ENCODE data around the gene OTOG.

The OTOG gene

DNA sequence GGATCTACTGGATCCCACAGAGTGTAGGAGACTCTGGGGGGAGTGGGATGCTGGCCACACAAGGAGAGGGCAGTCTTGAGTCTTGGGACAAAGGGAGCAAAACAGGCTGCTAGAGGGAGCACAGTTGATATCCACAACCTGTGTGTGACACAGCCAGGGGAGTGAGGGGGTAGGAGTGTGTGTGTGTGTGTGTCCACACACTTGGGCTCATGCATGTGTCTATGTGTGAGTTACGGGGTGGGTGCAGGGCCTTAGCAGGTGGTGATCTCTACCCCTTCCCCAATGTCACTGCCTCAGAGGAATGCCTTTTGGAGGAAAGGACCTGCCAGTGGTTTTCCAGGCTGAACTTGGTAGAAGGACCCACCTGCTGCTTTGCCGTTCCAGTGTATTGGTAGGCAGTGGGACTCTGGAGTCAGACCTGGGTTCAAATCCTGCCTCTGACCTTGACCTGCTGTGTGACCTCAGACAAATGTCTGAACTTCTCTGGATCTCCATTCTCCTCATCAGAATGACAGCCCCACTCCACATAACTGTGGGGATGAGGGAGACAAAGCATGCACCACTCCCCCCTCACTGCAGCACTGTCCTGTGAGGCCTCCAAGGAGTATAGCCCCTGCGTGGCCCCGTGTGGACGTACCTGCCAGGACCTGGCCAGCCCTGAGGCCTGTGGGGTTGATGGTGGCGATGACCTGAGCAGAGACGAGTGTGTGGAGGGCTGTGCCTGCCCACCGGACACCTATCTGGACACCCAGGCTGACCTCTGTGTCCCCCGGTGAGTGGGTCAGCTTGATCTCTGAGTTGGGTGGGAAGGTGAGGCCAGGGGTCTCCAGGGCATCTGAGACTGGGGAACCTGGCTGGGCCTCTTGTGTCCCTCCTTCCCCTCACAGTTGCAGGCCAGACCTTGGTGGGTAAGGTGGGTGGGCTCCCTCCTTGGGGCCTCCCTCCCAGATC lies 27.4 kb downstream of the OTOG start:
- Histone ChIP-seq H3K27me3 (ENCODE audit: insufficient read depth, poor library complexity, severe bottlenecking) (no peaks in the 10 kb centered on the region), H3K27ac (replicated peaks) (no peak overlapping the region), H3K4me3 (replicated peaks; ENCODE audit: insufficient read depth, low read length) (no peak overlapping the region)
- DNase-seq (ENCODE audit: low read depth in 1 of 2, low spot score in 1 of 2) = no peak
- TF ChIP-seq GABPA (IDR thresholded peaks at IDR 0.05; ENCODE audit: low read depth) (no peak), CTCF (IDR thresholded peaks at IDR 0.05; ENCODE audit: insufficient read depth, low read length) (no peak), POLR2AphosphoS5 (IDR thresholded peaks at IDR 0.05; ENCODE audit: low read depth) (no peak), SPI1 (IDR thresholded peaks at IDR 0.05; ENCODE audit: borderline replicate concordance, low read depth) (no peak), REST (IDR thresholded peaks at IDR 0.05; ENCODE audit: insufficient replicate concordance, low read depth) (no peak)

DNA sequence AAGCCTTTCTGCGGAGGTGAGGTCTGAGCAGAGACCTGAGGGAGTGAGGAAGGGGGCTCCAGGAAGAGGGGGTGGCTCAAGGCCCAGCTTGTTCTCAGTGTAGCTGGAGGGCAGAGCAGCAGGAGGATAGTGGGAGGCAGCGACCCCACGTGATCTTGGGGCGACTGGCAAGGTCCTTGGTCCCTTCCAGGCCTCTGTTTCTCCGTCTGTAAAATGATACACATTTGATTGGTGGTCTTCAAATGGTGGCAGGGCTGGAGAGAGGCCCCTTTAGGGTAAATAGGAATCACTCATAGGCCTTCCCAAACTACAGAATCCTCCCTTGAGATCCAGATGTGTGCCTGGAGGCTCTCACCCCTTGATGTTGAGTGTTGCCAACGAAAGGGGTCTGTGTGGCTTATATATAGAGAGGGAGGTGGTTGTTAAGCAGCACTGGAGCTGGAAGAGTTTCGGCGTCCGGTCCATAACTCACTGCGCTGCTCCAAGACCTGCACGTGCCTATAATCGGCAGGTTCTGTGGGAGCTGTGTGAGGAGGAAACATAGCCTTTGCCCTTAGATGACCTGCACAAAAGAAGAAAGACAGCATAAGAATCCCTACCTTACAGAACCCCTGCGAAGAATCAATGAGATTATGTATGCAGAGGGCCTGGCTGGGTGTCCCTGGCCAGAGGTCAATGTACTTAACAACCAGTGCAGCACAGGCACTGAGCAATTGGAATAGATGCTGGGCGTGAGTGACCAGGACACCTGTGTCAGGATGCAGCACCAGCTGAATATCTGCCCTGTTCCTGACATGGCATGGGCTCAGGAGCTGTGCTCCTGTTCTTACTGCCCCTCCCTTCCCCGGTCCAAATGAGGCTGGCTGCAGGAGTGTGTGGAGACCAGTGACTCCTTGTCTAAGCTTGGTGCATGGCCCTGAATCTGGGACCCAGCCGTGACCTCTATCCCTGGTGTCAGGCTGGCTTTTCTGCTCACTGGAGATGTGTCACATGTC lies 28.7 kb downstream of the OTOG start:
- Histone ChIP-seq H3K27me3 (ENCODE audit: insufficient read depth, poor library complexity, severe bottlenecking) (no peaks in the 10 kb centered on the region), H3K4me3 (replicated peaks; ENCODE audit: insufficient read depth, low read length) (no peak overlapping the region), H3K27ac (replicated peaks) (no peak overlapping the region)
- no peak for TF ChIP-seq GABPA (IDR thresholded peaks at IDR 0.05; ENCODE audit: low read depth)
- TF ChIP-seq POLR2AphosphoS5 (IDR thresholded peaks at IDR 0.05; ENCODE audit: low read depth) = no peak
- no peak for TF ChIP-seq CTCF (IDR thresholded peaks at IDR 0.05; ENCODE audit: insufficient read depth, low read length)
- TF ChIP-seq SPI1 (IDR thresholded peaks at IDR 0.05; ENCODE audit: borderline replicate concordance, low read depth) = no peak
- no peak for TF ChIP-seq REST (IDR thresholded peaks at IDR 0.05; ENCODE audit: insufficient replicate concordance, low read depth)
- no peak for DNase-seq (ENCODE audit: low read depth in 1 of 2, low spot score in 1 of 2)

DNA sequence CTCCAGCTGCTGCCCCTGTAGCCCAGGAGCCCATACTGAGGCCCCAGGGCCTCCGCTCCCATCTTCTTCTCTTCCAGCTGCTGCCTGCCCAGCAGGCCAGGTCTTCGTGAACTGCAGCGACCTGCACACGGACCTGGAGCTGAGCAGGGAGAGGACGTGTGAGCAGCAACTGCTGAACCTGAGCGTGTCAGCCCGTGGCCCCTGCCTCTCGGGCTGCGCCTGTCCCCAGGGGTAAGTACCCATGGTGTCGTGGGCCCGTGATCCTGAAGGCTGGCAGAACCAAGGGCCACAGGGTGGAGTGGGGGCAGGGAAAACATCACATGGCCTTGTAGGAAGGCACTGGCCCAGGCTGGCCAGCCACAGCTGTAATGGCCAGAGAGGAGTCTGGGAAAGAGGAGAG lies 31.2 kb downstream of the OTOG start:
- Histone ChIP-seq H3K4me3 (replicated peaks; ENCODE audit: insufficient read depth, low read length) (no peak overlapping the region), H3K27me3 (ENCODE audit: insufficient read depth, poor library complexity, severe bottlenecking) (no peaks in the 10 kb centered on the region), H3K27ac (replicated peaks) (no peak overlapping the region)
- no peak for DNase-seq (ENCODE audit: low read depth in 1 of 2, low spot score in 1 of 2)
- TF ChIP-seq SPI1 (IDR thresholded peaks at IDR 0.05; ENCODE audit: borderline replicate concordance, low read depth) (no peak), POLR2AphosphoS5 (IDR thresholded peaks at IDR 0.05; ENCODE audit: low read depth) (no peak), CTCF (IDR thresholded peaks at IDR 0.05; ENCODE audit: insufficient read depth, low read length) (no peak), GABPA (IDR thresholded peaks at IDR 0.05; ENCODE audit: low read depth) (no peak), REST (IDR thresholded peaks at IDR 0.05; ENCODE audit: insufficient replicate concordance, low read depth) (no peak)

Data from HL-60 (cell line).